Left hindlimb (tissue), 1 donor: Measurements from ENCODE around the gene KCNH3.

Source experiments
- DNase-seq: peaks from one replicate; pipeline ENCODE4 v3.0.0-alpha.2; 2018

Gene KCNH3

DNA sequence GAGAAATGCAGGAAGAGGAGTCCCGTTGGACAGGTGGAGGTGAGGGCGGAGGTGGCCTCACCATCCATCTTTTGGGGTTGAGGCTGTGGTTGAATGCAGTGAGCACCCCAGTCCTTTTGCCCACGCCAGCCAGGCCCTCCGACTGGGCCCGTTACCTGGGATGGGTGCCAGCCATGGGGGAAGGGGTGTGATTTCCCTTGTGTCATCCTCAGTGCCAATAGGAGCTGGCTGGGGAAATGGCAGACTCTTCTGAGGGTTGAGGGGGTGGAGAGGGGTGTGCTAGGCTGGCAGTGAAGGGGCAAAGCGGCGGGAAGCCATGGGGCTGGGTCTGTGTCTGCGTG is 9.6 kb downstream of the KCNH3 start:
- DNase-seq = no peak

DNA sequence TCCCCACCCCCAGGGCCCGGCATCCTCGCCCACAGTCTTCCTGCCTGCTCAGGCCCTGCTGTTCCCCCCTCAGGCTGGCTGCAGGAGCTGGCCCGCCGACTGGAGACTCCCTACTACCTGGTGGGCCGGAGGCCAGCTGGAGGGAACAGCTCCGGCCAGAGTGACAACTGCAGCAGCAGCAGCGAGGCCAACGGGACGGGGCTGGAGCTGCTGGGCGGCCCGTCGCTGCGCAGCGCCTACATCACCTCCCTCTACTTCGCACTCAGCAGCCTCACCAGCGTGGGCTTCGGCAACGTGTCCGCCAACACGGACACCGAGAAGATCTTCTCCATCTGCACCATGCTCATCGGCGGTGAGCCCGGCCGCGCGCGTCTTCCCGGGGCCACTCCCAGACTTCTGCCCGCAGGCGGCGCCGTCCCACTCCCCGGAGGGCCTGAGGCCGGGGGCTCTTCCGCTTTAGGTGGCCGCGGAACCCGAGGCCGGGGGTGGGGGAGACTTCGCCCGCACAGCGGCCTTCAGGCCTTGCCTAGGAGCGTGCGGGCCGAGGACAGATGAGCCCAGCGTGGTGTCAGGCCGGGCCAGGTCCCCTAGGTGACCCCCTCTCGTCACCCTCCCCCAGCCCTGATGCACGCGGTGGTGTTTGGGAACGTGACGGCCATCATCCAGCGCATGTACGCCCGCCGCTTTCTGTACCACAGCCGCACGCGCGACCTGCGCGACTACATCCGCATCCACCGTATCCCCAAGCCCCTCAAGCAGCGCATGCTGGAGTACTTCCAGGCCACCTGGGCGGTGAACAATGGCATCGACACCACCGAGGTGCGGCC is 10.2 kb downstream of the KCNH3 start:
- peak; percentile 65 for DNase-seq

DNA sequence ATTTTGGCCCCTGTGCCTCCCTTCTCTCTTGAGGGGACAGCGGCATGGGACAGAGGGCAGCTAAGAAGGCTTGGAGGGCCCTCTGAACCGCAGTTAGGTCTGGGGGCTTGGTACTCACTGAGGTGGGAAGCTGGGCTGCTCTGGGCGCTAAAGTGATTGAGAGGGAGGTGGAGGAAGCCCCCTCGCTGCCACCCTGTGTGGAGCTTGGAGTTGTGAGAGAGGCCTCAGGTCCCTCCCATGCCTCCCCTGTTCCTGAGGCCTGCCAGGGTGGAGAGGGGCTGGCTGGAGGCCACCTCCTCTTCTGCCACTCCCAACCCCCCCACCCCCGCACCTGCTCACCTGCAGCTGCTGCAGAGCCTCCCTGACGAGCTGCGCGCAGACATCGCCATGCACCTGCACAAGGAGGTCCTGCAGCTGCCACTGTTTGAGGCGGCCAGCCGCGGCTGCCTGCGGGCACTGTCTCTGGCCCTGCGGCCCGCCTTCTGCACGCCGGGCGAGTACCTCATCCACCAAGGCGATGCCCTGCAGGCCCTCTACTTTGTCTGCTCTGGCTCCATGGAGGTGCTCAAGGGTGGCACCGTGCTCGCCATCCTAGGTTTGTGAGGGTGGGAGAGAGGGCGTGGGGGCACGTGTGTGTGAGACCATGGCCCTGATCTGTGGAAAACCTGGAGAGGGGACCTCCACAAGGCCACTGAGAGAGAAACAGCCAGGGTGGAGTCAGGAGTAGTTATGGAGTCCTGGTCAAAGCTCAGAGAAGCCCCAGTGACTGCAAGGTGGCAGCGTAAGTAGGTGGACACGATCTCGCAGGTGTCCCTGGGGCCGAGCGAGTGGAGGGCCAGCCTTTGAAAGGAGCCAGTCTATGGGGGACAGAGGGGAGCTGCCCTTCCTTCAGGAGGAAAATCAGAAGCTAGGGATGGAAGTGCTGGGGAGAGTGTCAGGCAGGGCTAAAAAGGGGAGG is 11.2 kb downstream of the KCNH3 start:
- no peak for DNase-seq

DNA sequence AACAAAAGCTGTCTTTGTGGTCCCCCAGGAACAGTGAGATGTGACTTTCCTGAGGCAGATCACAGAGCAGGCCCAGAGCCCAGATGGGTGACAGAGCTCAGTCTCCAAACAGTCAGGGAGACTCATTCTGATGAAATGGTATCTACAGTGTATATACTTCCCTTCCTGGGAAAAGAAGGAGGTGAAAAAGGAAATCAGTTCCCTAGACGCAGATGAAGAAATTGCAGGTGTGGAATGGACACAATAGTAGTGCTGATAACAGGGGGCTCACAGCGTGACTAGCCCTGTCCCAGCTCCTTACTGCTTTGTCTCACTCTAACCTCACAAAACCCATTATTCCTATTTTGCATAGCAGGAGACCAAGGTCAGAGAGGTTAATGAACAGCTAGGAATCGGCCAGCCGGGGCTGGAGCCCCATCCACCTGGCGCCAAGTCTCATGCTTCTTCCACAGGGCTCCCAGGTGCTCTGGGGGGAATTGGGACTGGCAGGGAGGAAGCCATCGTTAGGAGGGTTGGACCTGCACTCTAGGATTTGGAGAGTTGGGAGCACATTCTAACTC is 11.9 kb downstream of the KCNH3 start:
- no peak for DNase-seq

DNA sequence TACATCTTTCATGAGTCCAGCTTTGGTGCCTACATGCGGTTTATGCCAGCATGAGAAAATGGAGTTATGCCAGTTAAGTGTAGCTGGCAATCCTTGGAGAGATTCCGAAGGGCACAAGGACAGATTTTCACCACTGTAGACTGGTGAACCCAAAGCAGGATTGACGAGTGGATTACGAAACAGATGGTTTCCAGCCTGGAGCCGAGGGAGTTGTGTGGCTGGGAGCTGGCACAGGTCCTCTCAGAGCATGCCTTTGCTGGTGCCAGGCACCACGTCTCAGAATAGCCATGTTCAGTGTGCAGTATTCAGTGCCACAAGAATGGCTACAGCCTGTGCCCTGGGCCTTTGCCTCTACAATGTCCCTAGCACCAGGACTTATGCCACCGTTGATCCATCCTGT is 13.2 kb downstream of the KCNH3 start:
- no peak for DNase-seq

DNA sequence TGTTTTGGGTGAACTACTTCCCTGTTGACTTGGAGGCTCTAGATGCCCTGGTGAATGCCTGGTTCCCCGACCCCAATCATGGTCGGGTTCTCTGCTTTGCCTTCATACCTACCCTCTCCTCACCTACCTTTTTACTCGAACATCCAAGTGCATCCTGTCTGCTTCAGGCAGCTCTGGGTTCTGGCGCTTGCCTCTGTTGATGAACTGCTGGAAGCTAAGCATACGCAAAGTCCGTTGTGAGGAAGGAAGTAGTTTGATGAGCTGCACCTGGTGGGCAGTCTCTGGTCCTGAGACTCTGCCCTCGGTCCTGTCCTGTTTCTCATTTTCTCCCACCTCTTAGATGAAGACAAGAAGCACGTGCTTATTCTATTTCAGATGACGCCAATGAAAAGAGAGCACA is 13.6 kb downstream of the KCNH3 start:
- no peak for DNase-seq

DNA sequence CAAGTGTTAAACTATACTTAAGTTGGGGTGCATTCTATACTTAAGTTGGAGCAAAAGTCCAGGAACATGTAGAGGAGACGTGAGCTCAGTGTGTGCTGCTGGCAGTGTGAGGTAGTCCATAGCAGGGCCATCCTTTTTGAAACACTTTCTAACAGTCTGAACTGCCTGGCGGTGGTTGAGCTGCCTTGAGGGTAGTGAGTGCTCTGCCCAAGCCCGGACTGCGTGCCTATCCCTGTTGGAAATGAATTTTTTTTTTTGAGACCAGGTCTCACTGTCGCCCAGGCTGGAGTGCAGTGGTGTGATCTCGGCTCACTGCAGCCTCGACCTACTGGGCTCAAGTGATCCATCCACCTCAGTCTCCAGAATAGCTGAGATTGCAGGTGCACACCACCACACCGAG is 14.1 kb downstream of the KCNH3 start:
- no peak for DNase-seq

DNA sequence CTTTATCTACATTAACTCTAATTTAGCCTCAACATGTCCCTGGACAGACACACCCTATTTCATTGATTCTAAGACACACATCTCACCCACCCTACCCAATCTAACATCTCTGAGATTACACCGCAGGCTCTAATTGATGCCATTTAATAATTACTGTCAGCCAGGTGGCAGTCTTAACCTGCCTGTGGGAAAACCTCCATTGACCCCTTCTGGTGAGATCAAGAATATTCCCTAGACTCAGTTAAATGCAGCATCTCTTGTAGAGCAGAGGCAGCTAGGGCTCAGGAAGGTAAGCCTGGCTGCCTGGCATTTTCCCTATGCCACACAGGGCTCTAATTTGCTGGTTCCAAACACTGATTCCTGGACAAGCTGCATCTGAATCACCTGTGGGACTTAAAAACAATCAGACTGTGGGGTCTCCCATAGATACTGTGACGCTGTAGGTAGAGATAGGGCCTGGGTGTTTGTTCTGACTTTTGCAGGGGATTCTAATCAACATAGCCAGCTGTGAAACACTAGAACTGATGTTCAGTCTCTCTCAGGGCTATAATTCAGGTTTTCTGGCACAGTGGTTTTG is 14.8 kb downstream of the KCNH3 start:
- DNase-seq = no peak

DNA sequence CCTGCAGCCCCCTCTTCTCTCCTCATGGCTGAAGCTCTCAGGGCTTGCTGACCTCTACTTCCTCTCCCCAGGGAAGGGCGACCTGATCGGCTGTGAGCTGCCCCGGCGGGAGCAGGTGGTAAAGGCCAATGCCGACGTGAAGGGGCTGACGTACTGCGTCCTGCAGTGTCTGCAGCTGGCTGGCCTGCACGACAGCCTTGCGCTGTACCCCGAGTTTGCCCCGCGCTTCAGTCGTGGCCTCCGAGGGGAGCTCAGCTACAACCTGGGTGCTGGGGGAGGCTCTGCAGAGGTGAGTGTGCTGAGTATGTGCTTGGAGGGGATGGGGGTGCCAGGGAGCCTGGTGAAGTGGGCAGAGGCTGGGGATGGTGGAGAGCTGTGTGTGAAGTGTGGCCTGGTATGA is 15.4 kb downstream of the KCNH3 start:
- DNase-seq = no peak

DNA sequence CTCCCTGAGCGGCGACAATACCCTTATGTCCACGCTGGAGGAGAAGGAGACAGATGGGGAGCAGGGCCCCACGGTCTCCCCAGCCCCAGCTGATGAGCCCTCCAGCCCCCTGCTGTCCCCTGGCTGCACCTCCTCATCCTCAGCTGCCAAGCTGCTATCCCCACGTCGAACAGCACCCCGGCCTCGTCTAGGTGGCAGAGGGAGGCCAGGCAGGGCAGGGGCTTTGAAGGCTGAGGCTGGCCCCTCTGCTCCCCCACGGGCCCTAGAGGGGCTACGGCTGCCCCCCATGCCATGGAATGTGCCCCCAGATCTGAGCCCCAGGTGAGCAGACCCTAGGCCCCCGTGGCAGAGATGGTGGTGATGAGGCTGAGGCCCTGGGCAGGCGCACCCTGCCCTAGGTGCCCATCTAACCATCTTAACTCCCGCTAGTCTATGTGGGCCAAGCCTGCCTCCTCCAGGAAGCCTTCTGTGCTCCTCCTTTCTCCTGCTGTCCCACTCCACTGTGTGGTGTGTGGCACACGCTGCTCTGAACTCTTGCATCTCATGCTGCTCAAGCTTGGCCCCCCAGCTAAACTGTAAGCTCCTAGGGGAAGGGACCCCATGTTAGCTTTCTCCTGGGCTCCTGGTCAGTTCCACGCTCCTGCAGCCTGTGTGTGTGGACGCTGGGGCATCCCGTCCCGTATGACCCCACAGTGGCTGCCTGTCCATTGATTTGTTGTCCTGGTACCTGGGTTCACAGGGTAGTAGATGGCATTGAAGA is 17.0 kb downstream of the KCNH3 start:
- no peak for DNase-seq

DNA sequence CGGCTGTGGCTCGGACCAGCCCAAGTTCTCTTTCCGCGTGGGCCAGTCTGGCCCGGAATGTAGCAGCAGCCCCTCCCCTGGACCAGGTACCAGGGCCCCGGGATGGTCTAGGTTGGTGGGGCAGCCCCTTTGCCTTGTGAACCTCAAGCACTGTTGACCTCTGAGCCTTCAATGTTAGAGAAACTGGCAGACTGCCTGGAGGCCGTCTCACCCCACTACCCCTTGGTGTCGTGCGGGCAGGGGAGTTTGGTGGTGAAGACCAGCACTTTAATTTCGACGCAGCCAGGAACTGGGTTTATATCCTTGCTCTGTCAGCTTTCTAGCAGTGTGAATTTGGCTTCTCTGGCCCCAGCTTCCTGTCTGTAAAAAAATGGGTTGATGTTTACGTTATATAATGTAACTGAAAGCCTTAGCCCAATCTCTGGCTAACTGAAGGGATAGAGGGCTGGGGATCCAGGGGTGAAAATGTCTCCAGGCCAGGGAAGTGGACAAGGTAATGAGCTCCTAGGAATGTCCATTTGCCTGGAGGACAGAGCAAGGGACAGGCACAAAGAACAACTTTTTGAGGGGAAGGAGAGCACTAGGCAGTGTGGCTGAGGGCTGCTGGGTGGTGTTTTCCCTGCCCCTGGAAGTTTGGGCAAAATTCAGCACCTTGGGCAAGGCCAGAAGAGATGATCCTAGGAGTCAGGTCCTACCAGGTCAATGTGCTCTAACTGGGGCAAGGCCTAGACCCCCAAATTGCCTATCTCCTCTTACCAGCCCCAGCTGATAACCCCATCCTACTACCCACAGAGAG is 17.8 kb downstream of the KCNH3 start:
- DNase-seq = no peak

DNA sequence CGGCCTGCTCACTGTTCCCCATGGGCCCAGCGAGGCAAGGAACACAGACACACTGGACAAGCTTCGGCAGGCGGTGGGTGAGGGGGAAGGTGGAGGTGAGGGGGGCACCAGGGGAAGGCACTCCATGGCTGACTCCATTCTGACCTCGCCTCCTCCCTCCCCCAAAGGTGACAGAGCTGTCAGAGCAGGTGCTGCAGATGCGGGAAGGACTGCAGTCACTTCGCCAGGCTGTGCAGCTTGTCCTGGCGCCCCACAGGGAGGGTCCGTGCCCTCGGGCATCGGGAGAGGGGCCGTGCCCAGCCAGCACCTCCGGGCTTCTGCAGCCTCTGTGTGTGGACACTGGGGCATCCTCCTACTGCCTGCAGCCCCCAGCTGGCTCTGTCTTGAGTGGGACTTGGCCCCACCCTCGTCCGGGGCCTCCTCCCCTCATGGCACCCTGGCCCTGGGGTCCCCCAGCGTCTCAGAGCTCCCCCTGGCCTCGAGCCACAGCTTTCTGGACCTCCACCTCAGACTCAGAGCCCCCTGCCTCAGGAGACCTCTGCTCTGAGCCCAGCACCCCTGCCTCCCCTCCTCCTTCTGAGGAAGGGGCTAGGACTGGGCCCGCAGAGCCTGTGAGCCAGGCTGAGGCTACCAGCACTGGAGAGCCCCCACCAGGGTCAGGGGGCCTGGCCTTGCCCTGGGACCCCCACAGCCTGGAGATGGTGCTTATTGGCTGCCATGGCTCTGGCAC is 18.5 kb downstream of the KCNH3 start:
- no peak for DNase-seq

DNA sequence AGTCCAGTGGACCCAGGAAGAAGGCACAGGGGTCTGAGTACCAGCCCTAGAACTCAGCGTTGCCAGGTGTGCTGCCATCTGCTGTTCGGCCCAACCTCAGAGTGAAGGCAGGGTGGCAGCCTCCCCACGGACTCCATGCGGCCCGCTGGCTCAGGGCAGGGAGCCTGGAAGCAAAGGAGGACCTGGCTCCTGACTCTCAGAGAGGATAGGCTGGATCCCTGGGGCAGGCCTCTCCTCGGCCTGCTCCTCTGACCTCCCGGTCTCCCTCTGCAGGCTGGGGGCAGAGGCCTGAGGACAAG is 19.0 kb downstream of the KCNH3 start:
- no peak for DNase-seq

DNA sequence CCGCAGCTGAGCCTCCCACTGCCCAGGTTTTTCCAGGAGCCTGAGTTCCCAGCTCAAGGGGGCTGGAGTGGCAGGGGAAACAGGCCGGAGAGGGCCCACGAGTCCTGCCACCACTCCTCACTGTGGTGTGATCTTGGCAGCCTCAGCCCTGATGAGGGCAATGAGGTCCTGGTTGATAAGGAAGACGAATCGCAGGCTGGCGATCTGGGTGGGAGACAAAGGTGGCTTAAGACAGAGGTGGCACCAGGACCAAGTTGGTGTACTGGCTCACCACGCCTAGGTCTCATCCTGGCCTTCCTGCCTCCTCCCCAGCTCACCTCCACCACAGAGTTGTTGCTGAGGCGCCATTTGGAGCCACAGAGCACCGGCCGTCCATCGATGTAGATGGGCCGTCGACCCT is 19.7 kb downstream of the KCNH3 start:
- no peak for DNase-seq

DNA sequence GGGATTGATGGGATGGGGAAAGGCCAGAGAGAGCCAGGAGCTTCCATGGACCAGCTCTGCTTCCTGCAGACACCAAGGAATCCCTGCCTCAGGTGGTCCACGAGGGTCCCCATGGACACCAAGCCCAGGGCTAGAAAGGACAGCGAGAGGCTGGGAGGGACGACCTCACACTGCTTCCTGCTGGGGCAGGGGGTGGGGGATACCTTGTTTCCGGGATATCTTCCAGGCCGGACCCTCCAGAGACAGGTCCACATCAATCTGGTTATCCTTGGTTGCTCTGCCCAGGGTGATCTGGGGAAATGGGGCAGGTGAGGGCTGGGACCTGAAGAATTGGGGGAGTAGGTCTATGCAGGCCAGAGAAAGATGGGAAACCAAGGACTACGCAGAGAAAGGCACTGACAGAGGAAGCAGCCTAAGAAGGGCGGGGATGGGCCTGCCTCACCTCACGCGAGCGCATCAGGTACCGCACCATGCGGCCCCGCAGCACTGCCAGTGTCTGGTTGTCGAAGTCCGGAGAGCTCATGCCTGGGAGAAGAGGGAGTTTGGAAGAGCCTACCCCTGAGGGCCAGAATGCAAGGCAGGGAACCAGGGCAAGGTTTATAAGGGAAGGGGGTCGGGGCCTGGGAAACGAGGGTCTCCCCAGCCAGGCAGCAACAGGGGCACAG is 20.3 kb downstream of the KCNH3 start:
- no peak for DNase-seq

DNA sequence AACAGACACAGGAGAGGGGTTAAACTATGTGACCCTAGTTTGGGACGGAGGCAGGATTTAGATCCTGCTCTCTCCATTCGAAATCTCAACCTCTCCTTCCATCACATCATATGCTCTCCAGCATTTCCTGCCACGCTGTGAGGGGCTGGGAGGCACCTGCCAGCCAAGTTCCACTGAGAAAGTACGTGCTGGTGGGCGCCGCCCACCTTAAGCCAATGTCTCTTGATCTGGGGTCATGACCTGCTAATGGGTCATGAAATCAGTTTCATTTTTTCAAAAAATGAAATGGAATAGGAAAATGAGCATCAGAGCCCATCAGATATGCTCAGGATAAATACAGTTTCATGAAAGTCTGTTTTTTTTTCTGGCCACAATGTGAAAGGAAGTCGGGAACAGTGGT is 21.9 kb downstream of the KCNH3 start:
- DNase-seq = no peak

DNA sequence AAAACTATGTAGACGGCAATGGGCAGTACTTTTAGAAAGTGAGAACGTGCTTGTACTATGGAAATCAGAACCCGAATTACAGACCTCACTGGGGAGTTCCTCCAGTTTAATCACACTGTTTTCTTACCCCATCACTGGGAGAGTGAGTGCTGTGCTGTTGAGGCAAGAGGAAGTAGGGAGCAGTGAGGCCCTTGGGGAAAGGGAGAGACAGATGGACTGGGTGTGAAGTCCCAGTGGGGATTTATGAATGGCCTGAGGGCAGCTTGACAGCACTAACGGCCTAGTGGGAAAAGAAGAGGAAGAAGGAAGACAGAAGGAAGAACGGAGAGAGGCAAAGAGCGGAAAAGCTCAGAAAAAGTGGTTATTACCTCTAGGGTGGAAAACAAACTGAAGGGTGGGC is 23.4 kb downstream of the KCNH3 start:
- DNase-seq = no peak

DNA sequence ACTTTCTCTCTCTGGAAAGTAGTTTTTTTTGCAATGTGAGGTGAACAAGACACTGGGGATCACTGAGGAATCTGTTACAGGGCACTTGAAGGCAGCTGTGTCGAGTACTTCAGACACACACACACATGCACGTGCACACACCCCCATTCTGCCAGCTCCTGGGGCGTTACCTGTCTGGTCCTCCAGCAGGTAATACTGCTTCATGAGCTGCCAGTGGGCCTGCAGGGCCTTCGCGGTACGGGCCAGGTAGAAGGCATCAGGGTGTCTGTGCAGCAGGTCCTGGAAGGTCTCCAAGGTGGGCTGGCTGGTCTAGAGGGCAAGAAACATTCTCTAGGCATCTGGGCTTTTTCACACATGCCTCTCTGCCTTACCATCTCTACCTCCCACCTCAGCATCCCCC is 24.0 kb downstream of the KCNH3 start:
- DNase-seq = no peak

DNA sequence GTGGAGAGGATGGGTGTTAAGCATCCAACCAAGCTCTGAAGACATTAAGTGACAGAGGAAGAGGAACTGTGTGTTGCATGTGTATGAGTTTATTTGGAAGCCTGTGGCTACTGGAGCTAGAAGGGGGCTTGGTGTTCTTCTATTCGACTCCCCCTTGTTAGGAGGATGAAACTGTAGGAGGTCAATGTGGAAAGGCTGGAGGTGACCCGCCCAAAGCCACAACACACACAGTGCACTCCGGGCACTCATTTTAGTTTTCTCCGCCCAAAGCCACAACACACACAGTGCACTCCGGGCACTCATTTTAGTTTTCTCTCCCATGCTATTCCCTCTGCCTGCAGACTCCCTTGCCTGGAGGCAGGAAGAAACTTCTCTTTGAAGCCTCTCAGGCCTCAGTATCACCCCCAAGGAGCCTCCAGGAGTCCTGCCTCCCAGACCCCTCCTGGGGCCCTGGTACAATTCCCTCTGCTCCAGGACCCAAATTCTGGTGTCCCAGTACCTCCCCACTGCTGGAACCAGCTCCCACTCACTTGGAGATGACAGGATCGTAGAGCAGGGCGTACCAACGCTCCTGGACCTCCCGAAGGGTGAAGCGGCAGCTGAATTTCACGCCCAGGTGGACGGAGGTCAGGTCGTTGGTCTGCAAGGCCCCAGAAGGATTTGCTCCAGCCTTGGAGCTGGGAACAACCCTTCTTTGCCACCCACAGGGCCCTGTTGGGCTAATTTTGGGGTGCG is 25.3 kb downstream of the KCNH3 start:
- no peak for DNase-seq
